ENCODE data around the gene SNRNP27. TPM values are rescaled to one million over a fixed set of nuclear protein-coding genes. Genes with fewer than 3 reads are reported as not detected.

The SNRNP27 gene
- total and polyA plus RNA-seq, 2 of the 8 experiments (the other 6 are each of a cell fraction or from before 2014, with no cell fraction given): 11.1 to 40.5 TPM

DNA sequence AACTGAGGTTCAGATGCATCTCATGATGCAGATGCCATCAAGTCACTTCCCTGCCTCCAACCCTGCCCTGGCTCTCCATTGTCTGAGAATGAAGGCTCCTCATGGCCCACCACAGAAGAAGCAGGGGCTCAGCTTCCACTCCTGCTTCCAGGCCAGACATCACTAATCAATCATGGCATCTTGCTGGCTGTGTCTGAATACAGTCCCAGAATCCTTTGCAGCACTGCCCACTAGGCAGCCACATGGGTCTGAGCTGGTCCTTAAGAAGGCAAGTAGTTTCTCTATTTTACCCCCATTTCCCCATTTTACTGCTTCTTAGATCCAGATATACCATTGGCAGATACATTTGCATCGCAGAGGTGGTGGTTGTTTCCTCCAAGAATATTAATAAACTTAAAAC is 60.3 kb downstream of the SNRNP27 start:
- no peak overlapping the region for H3K14ac ChIP-seq (ENCODE audit: insufficient read length)
- H2BK12ac ChIP-seq (ENCODE audit: low read depth, low read length): no peak overlapping the region
- H3K56ac ChIP-seq (replicated peaks; ENCODE audit: insufficient read length, low read depth, low read length): no peak overlapping the region
- no peak overlapping the region for H3K18ac ChIP-seq (ENCODE audit: extremely low read depth, low read length)
- H2BK120ac ChIP-seq (replicated peaks; ENCODE audit: low read depth, low read length): no peak overlapping the region
- no peaks in the 10 kb centered on the region for H3K79me2 ChIP-seq (ENCODE audit: control insufficient read depth in 1 of 2, insufficient read depth in 2 of 2, low read length in 2 of 2)
- no peak overlapping the region for H2BK20ac ChIP-seq (ENCODE audit: low read length)
- H2BK5ac ChIP-seq (ENCODE audit: low read depth, low read length): no peak overlapping the region
- no peak overlapping the region for H2AFZ ChIP-seq (ENCODE audit: low read length)
- no peak overlapping the region for H2BK15ac ChIP-seq (ENCODE audit: low read length)
- H4K91ac ChIP-seq (replicated peaks; ENCODE audit: insufficient read length, low read length): no peak overlapping the region
- DNase-seq (ENCODE audit: low read depth in 1 of 2, low spot score in 2 of 2) (no peak), FAIRE-seq (no peak)
- WGBS, 2 experiments (ENCODE audit: extremely low coverage in 1 of 2, insufficient coverage in 1 of 2, insufficient read length in 1 of 2, insufficient replicate concordance in 2 of 2, low coverage in 1 of 2, low lambda C conversion rate in 2 of 2, missing lambda C conversion rate in 1 of 2): 92% methylated on average over 1 of the region's 1 CpG; no CpG with 5 or more reads in 1 of the 2 experiments
- H3K79me1 ChIP-seq (ENCODE audit: low read depth, low read length): no peaks in the 10 kb centered on the region
- H4K20me1 ChIP-seq (replicated peaks in 1 of 2; ENCODE audit: control insufficient read depth in 1 of 2, insufficient read depth in 2 of 2, low read length in 2 of 2): no peaks in the 10 kb centered on the region
- no peak overlapping the region for H3K23ac ChIP-seq (ENCODE audit: insufficient read length)
- no peak overlapping the region for H2AK5ac ChIP-seq (ENCODE audit: low read depth, low read length)
- TF ChIP-seq HDAC6 (IDR thresholded peaks at IDR 0.05; ENCODE audit: low read depth, low read length) (no peak), POLR2A (IDR thresholded peaks at IDR 0.05; ENCODE audit: control extremely low read depth in 1 of 2, low read depth in 2 of 2, low read length in 2 of 2) (no peak), KDM1A (IDR thresholded peaks at IDR 0.05; ENCODE audit: borderline replicate concordance, low read length) (no peak), SP1 (IDR thresholded peaks at IDR 0.05; ENCODE audit: low read depth, low read length) (no peak), FOSL1 (IDR thresholded peaks at IDR 0.05; ENCODE audit: insufficient read depth, low read depth, low read length) (no peak), SIX5 (IDR thresholded peaks at IDR 0.05; ENCODE audit: low read depth, low read length) (no peak), MAFK (IDR thresholded peaks at IDR 0.05; ENCODE audit: low read depth, low read length) (no peak), JUND (IDR thresholded peaks at IDR 0.05; ENCODE audit: low read length) (no peak), RAD21 (IDR thresholded peaks at IDR 0.05 in 1 of 2, conservative IDR thresholded peaks at IDR 0.05 in 1 of 2; ENCODE audit: low read depth in 2 of 2, low read length in 2 of 2) (no peak), SUZ12 (IDR thresholded peaks at IDR 0.05; ENCODE audit: low read length) (no peak)
- H3K36me3 ChIP-seq (ENCODE audit: control insufficient read depth in 2 of 4, insufficient read depth in 4 of 4, low read length in 3 of 4): no peaks in the 10 kb centered on the region
- no peaks in the 10 kb centered on the region for H3K9me3 ChIP-seq (ENCODE audit: insufficient read depth in 2 of 2, low read depth in 1 of 2, low read length in 1 of 2)
- H3K4me2 ChIP-seq (ENCODE audit: insufficient read depth in 1 of 2, low read depth in 2 of 2, low read length in 2 of 2): no peak overlapping the region
- H3K27ac ChIP-seq (ENCODE audit: low read depth, low read length): no peak overlapping the region
- CTCF ChIA-PET (ENCODE audit: partially characterized antibody): interaction anchor here (0.6 to 1.0 kb wide), 3 partner anchors 14 to 119 kb away, joined by 3 to 4 read pairs (median 3); no protein-coding TSS in a partner anchor
- H3K4me3 ChIP-seq (ENCODE audit: extremely low read depth in 1 of 4, insufficient read depth in 2 of 4, low read depth in 3 of 4, low read length in 4 of 4): no peak overlapping the region
- H3K27me3 ChIP-seq (replicated peaks in 1 of 4; ENCODE audit: control insufficient read depth in 3 of 4, extremely low read depth in 1 of 4, insufficient read depth in 3 of 4, low read length in 3 of 4): no peaks in the 10 kb centered on the region
- no peaks in the 10 kb centered on the region; a peak in 1 of 7 replicates for H3K4me1 ChIP-seq (replicated peaks in 1 of 4; ENCODE audit: control insufficient read depth in 3 of 4, insufficient read depth in 4 of 4, low read length in 3 of 4)
- no peak overlapping the region for H3K4ac ChIP-seq (replicated peaks; ENCODE audit: insufficient read length, low read depth, low read length)
- H3K9ac ChIP-seq (replicated peaks in 1 of 4; ENCODE audit: extremely low read depth in 1 of 4, low read depth in 3 of 4, low read length in 3 of 4): no peak overlapping the region
- POLR2A ChIA-PET (ENCODE audit: partially characterized antibody): interaction anchor here (0.6 to 1.1 kb wide), 4 partner anchors 10 to 123 kb away, joined by 3 to 4 read pairs (median 3); no protein-coding TSS in a partner anchor
- H4K5ac ChIP-seq (ENCODE audit: insufficient read length, low read depth, low read length): no peak overlapping the region
- H3K23me2 ChIP-seq (ENCODE audit: low read depth, low read length): no peaks in the 10 kb centered on the region
- H4K8ac ChIP-seq (ENCODE audit: extremely low read depth, insufficient read depth, low read length): no peak overlapping the region

All from H1 (cell line).